ENCODE measurements around the gene SLBP. TPM values are rescaled to one million over a fixed set of nuclear protein-coding genes. Genes with fewer than 3 reads are reported as not detected.
"Not testable (repeated sequence)": the region's sequence is repeated elsewhere in the genome, so short reads cannot be mapped to it uniquely, and the experiment has no call there.

SLBP gene
- polyA plus RNA-seq, 4 donors, result 25.5 to 38.4 (median 27.9) TPM

DNA sequence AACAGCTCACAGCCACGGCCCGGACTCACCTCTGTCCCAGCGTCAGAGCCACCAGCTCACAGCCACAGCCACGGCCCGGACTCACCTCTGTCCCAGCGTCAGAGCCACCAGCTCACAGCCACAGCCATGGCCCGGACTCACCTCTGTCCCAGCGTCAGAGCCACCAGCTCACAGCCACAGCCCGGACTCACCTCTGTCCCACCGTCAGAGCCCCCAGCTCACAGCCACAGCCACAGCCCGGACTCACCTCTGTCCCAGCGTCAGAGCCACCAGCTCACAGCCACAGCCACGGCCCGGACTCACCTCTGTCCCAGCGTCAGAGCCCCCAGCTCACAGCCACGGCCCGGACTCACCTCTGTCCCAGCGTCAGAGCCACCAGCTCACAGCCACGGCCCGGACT lies 41.1 kb downstream of the SLBP start:
- 91 to 94% (median 91%) methylated on average over 20 of the region's 20 CpGs for WGBS, 3 donors
- not testable (repeated sequence) for DNase-seq; H3K27ac ChIP-seq (ENCODE audit: low read depth in 1 of 3, low read length in 2 of 3); H3K36me3 ChIP-seq (ENCODE audit: control insufficient read depth in 3 of 3, insufficient read depth in 2 of 3, low read depth in 1 of 3, low read length in 3 of 3); FAIRE-seq; H3K27me3 ChIP-seq (ENCODE audit: control insufficient read depth in 3 of 3, insufficient read depth in 3 of 3, low read length in 3 of 3); H3K4me1 ChIP-seq (ENCODE audit: control insufficient read depth in 3 of 3, insufficient read depth in 2 of 3, low read depth in 1 of 3, low read length in 2 of 3); H3K4me3 ChIP-seq (ENCODE audit: low read depth in 1 of 3, low read length in 3 of 3); H3K9me3 ChIP-seq (ENCODE audit: control insufficient read depth in 2 of 2, insufficient read depth in 1 of 2, low read depth in 1 of 2, low read length in 1 of 2)

DNA sequence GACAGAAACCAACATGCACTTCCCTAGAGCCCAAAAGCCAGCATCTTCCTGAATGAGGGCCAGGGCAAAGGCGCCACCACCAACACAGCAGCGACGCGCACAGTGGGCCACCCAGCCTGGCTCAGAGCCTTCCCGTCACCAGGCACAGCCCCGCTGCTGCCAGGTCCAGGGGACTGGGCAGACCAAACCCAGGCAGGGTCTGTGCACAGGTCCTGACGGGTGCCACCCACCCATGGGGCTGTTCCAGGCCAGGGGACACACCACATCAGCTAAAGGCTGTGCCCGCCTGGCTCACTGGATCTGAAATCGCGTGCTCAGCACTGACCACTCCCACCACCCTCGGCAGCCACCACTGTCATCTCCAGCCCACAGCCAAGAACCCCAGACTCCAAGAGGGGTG lies 41.8 kb downstream of the SLBP start:
- no peaks in the 10 kb centered on the region for H3K36me3 ChIP-seq (ENCODE audit: control insufficient read depth in 3 of 3, insufficient read depth in 2 of 3, low read depth in 1 of 3, low read length in 3 of 3)
- no peak overlapping the region for H3K27ac ChIP-seq (ENCODE audit: low read depth in 1 of 3, low read length in 2 of 3)
- DNase-seq, result no peak
- FAIRE-seq, result no peak
- H3K4me1 ChIP-seq (ENCODE audit: control insufficient read depth in 3 of 3, insufficient read depth in 2 of 3, low read depth in 1 of 3, low read length in 2 of 3), result no peaks in the 10 kb centered on the region
- WGBS, 3 donors, result 91 to 92% (median 91%) methylated on average over 11 of the region's 11 CpGs
- no peaks in the 10 kb centered on the region for H3K27me3 ChIP-seq (ENCODE audit: control insufficient read depth in 3 of 3, insufficient read depth in 3 of 3, low read length in 3 of 3)
- no peaks in the 10 kb centered on the region for H3K9me3 ChIP-seq (ENCODE audit: control insufficient read depth in 2 of 2, insufficient read depth in 1 of 2, low read depth in 1 of 2, low read length in 1 of 2)
- no peak overlapping the region for H3K4me3 ChIP-seq (ENCODE audit: low read depth in 1 of 3, low read length in 3 of 3)

DNA sequence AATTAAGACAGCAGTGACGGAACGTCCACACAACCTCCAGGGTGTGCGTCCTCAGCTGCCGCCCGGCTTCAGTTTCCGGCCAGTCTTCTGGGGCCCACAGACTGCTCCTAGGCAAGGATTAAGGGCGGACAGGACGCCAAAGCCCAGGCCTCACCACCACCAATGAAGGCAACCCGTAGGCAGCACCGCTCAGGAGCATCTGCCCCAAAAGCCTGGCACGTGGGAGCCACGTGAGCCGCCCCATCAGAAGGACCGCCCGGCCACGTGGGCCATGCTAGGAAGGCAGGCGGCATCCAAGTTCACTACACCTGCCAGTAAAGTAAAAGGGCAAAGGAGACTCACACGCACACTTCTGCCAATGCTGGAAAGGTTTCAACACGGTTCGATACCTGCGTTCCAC lies 42.3 kb downstream of the SLBP start:
- no peak for DNase-seq
- no peak for FAIRE-seq
- WGBS, 3 donors, result 90 to 91% (median 90%) methylated on average over 21 of the region's 21 CpGs

DNA sequence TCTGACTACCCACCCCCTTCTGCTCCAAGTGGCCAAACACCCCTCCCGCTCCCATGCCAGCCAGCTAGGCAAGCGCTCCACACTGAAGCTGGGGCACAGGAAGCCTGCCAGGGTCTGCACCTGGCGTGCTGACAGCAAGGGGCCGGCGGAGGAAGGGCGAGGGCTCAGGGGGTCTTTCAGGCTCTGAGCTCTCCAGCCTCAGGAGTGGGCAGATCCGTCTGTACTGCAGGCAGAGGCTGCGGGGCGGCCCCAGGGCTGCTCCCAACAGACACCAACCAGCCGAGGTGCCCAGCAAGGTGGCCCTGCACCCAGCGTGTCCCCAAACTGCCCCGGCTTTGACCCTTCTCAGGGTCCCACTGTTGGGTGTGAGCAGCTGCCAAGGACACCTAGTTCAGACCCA lies 42.8 kb downstream of the SLBP start:
- H3K4me1 ChIP-seq (ENCODE audit: control insufficient read depth in 3 of 3, insufficient read depth in 2 of 3, low read depth in 1 of 3, low read length in 2 of 3), result no peaks in the 10 kb centered on the region
- H3K9me3 ChIP-seq (ENCODE audit: control insufficient read depth in 2 of 2, insufficient read depth in 1 of 2, low read depth in 1 of 2, low read length in 1 of 2), result no peaks in the 10 kb centered on the region
- H3K27ac ChIP-seq (ENCODE audit: low read depth in 1 of 3, low read length in 2 of 3), result no peak overlapping the region
- H3K27me3 ChIP-seq (ENCODE audit: control insufficient read depth in 3 of 3, insufficient read depth in 3 of 3, low read length in 3 of 3), result no peaks in the 10 kb centered on the region
- 91 to 95% (median 93%) methylated on average over 12 of the region's 12 CpGs for WGBS, 3 donors
- no peak for DNase-seq
- FAIRE-seq, result no peak
- no peak overlapping the region for H3K4me3 ChIP-seq (ENCODE audit: low read depth in 1 of 3, low read length in 3 of 3)
- H3K36me3 ChIP-seq (ENCODE audit: control insufficient read depth in 3 of 3, insufficient read depth in 2 of 3, low read depth in 1 of 3, low read length in 3 of 3), result no peaks in the 10 kb centered on the region

More for the DNA sequence above, 42.3 kb downstream of the SLBP start:
- Histone ChIP-seq H3K27me3 (ENCODE audit: control insufficient read depth in 3 of 3, insufficient read depth in 3 of 3, low read length in 3 of 3) (no peaks in the 10 kb centered on the region), H3K36me3 (ENCODE audit: control insufficient read depth in 3 of 3, insufficient read depth in 2 of 3, low read depth in 1 of 3, low read length in 3 of 3) (no peaks in the 10 kb centered on the region), H3K4me3 (ENCODE audit: low read depth in 1 of 3, low read length in 3 of 3) (no peak overlapping the region), H3K9me3 (ENCODE audit: control insufficient read depth in 2 of 2, insufficient read depth in 1 of 2, low read depth in 1 of 2, low read length in 1 of 2) (no peaks in the 10 kb centered on the region), H3K4me1 (ENCODE audit: control insufficient read depth in 3 of 3, insufficient read depth in 2 of 3, low read depth in 1 of 3, low read length in 2 of 3) (no peaks in the 10 kb centered on the region), H3K27ac (ENCODE audit: low read depth in 1 of 3, low read length in 2 of 3) (no peak overlapping the region)

DNA sequence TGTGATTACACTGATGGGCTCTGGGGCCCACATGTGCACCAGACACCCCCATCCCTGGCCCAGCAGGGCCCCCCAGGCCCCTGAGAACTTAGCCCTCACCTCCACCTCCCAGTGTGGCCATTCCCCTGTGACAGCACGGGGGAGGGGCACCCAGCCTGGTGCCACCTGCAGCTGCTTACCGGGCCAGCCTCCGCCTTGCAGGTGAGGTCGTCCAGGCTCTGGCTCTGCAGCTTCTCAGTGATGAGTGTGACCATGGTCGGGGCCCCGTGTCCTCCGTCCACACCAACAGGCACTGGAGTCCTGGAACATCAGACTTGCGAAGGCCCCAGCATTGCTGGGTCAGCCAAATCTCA lies 43.7 kb downstream of the SLBP start:
- 72 to 84% (median 73%) methylated on average over 8 of the region's 8 CpGs for WGBS, 3 donors
- no peaks in the 10 kb centered on the region for H3K36me3 ChIP-seq (ENCODE audit: control insufficient read depth in 3 of 3, insufficient read depth in 2 of 3, low read depth in 1 of 3, low read length in 3 of 3)
- no peaks in the 10 kb centered on the region for H3K4me1 ChIP-seq (ENCODE audit: control insufficient read depth in 3 of 3, insufficient read depth in 2 of 3, low read depth in 1 of 3, low read length in 2 of 3)
- no peaks in the 10 kb centered on the region for H3K9me3 ChIP-seq (ENCODE audit: control insufficient read depth in 2 of 2, insufficient read depth in 1 of 2, low read depth in 1 of 2, low read length in 1 of 2)
- no peak for DNase-seq
- FAIRE-seq, result no peak
- no peak overlapping the region for H3K4me3 ChIP-seq (ENCODE audit: low read depth in 1 of 3, low read length in 3 of 3)
- no peaks in the 10 kb centered on the region for H3K27me3 ChIP-seq (ENCODE audit: control insufficient read depth in 3 of 3, insufficient read depth in 3 of 3, low read length in 3 of 3)
- H3K27ac ChIP-seq (ENCODE audit: low read depth in 1 of 3, low read length in 2 of 3), result no peak overlapping the region

DNA sequence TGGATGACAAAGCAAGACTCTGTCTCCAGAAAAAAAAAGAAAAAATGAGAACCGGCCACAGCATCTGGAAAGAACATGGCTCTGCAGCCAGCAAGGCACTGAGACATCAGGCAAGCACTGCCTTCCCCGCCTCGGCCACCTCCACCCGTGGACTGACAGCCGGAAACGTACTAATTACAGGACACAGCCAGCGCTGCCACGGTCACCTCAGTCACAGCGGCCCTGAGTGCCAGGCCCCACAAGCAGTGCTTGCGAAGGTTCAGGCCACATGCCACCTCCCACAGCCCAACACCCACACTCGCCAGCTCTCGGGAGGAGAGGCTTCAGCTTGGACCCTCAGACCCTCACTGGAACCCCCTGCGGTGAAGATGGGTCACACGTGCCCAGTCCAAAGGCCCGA lies 44.8 kb downstream of the SLBP start:
- H3K9me3 ChIP-seq (ENCODE audit: control insufficient read depth in 2 of 2, insufficient read depth in 1 of 2, low read depth in 1 of 2, low read length in 1 of 2), result no peaks in the 10 kb centered on the region
- DNase-seq (no peak), FAIRE-seq (no peak)
- no peaks in the 10 kb centered on the region for H3K36me3 ChIP-seq (ENCODE audit: control insufficient read depth in 3 of 3, insufficient read depth in 2 of 3, low read depth in 1 of 3, low read length in 3 of 3)
- no peak overlapping the region for H3K27ac ChIP-seq (ENCODE audit: low read depth in 1 of 3, low read length in 2 of 3)
- H3K4me3 ChIP-seq (ENCODE audit: low read depth in 1 of 3, low read length in 3 of 3), result no peak overlapping the region
- no peaks in the 10 kb centered on the region for H3K4me1 ChIP-seq (ENCODE audit: control insufficient read depth in 3 of 3, insufficient read depth in 2 of 3, low read depth in 1 of 3, low read length in 2 of 3)
- no peaks in the 10 kb centered on the region for H3K27me3 ChIP-seq (ENCODE audit: control insufficient read depth in 3 of 3, insufficient read depth in 3 of 3, low read length in 3 of 3)
- 92 to 96% (median 93%) methylated on average over 15 of the region's 15 CpGs for WGBS, 3 donors

DNA sequence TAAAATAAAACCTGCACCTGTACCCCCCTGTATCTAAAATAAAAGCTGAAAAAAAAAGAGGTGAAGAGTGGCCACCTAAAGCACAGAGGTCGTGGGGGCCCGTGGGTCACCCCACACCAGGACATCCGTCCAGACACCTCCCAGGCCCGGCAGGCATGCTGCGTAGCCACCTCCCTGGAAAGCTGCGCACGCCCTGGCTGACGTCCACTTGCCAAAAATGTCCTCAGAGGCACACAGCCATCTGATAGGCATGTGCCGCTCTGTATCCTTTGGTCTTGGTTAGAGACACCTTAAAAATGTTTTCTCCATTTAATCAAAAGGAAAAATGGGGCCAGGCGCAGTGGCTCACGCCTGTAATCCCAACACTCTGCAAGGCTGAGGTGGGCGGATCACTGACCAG lies 45.7 kb downstream of the SLBP start:
- no peak overlapping the region for H3K27ac ChIP-seq (ENCODE audit: low read depth in 1 of 3, low read length in 2 of 3)
- no peaks in the 10 kb centered on the region for H3K36me3 ChIP-seq (ENCODE audit: control insufficient read depth in 3 of 3, insufficient read depth in 2 of 3, low read depth in 1 of 3, low read length in 3 of 3)
- H3K27me3 ChIP-seq (ENCODE audit: control insufficient read depth in 3 of 3, insufficient read depth in 3 of 3, low read length in 3 of 3), result no peaks in the 10 kb centered on the region
- H3K4me3 ChIP-seq (ENCODE audit: low read depth in 1 of 3, low read length in 3 of 3), result no peak overlapping the region
- 81 to 83% (median 82%) methylated on average over 12 of the region's 12 CpGs for WGBS, 3 donors
- FAIRE-seq (no peak), DNase-seq (no peak)
- no peaks in the 10 kb centered on the region for H3K9me3 ChIP-seq (ENCODE audit: control insufficient read depth in 2 of 2, insufficient read depth in 1 of 2, low read depth in 1 of 2, low read length in 1 of 2)
- no peaks in the 10 kb centered on the region for H3K4me1 ChIP-seq (ENCODE audit: control insufficient read depth in 3 of 3, insufficient read depth in 2 of 3, low read depth in 1 of 3, low read length in 2 of 3)

DNA sequence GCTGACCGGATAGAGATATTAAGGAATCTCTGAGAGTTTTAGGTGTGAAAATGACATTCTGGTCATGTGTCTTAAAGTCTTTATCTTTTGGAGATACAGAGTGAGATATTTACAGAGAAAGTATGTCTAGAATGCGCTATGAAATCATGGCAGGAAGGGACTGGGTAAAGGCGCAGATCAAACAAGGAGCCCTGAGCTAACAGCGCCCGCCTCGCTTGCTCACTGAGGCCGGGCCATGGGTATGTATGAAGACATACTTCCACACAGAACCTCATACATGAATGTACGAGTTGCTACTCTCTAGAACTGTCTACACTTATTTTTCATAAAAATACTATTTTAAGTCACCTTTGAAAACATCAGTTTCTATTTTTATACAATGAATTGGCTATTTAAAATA lies 48.0 kb downstream of the SLBP start:
- FAIRE-seq, result no peak
- DNase-seq, result no peak
- no peaks in the 10 kb centered on the region for H3K4me1 ChIP-seq (ENCODE audit: control insufficient read depth in 3 of 3, insufficient read depth in 2 of 3, low read depth in 1 of 3, low read length in 2 of 3)
- H3K4me3 ChIP-seq (ENCODE audit: low read depth in 1 of 3, low read length in 3 of 3), result no peak overlapping the region
- no peaks in the 10 kb centered on the region for H3K27me3 ChIP-seq (ENCODE audit: control insufficient read depth in 3 of 3, insufficient read depth in 3 of 3, low read length in 3 of 3)
- 83 to 92% (median 91%) methylated on average over 8 of the region's 8 CpGs for WGBS, 3 donors
- no peak overlapping the region for H3K27ac ChIP-seq (ENCODE audit: low read depth in 1 of 3, low read length in 2 of 3)
- no peaks in the 10 kb centered on the region for H3K36me3 ChIP-seq (ENCODE audit: control insufficient read depth in 3 of 3, insufficient read depth in 2 of 3, low read depth in 1 of 3, low read length in 3 of 3)
- no peaks in the 10 kb centered on the region for H3K9me3 ChIP-seq (ENCODE audit: control insufficient read depth in 2 of 2, insufficient read depth in 1 of 2, low read depth in 1 of 2, low read length in 1 of 2)

DNA sequence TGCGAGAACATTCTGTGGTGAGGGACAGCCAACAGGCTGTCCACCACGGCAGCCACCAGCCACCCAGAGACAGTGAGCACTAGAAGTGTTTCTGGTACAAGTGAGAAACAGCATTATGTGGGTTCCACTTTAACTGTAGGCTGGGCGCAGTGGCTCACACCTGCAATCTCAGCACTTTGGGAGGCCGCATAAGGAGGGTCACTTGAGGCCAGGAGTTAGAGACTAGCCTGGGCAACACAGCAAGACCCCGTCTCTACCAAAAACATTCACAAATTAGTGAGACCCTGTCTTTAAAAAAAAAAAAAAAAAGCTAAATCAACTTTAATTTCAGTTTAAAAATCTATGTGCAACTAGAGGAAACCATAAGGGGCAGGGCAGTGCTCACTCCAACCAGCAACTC lies 48.6 kb downstream of the SLBP start:
- H3K9me3 ChIP-seq (ENCODE audit: control insufficient read depth in 2 of 2, insufficient read depth in 1 of 2, low read depth in 1 of 2, low read length in 1 of 2), result no peaks in the 10 kb centered on the region
- DNase-seq, result no peak
- no peak overlapping the region for H3K4me3 ChIP-seq (ENCODE audit: low read depth in 1 of 3, low read length in 3 of 3)
- FAIRE-seq, result no peak
- no peaks in the 10 kb centered on the region for H3K4me1 ChIP-seq (ENCODE audit: control insufficient read depth in 3 of 3, insufficient read depth in 2 of 3, low read depth in 1 of 3, low read length in 2 of 3)
- 94 to 95% (median 95%) methylated on average over 5 of the region's 5 CpGs for WGBS, 3 donors
- no peaks in the 10 kb centered on the region for H3K36me3 ChIP-seq (ENCODE audit: control insufficient read depth in 3 of 3, insufficient read depth in 2 of 3, low read depth in 1 of 3, low read length in 3 of 3)
- no peaks in the 10 kb centered on the region for H3K27me3 ChIP-seq (ENCODE audit: control insufficient read depth in 3 of 3, insufficient read depth in 3 of 3, low read length in 3 of 3)
- H3K27ac ChIP-seq (ENCODE audit: low read depth in 1 of 3, low read length in 2 of 3), result no peak overlapping the region
